KMS-11 (cell line): ENCODE data around the gene NPM1.

Source experiments
- H2AFZ ChIP-seq: fragments of 200-600 bp; sonication (generic); 2 replicates; pipeline ENCODE4 v1.6.1; 2016; ENCODE audit warnings: antibody characterized with exemption, mixed run types, low read depth
- H3K27ac ChIP-seq: fragments of 200-600 bp; sonication (generic); 2 replicates; pipeline ENCODE4 v1.6.1; 2016; ENCODE audit warnings: mild to moderate bottlenecking, mixed run types
- H3K27me3 ChIP-seq: fragments of 200-600 bp; sonication (generic); 2 replicates; pipeline ENCODE4 v1.6.1; 2017; ENCODE audit warnings: mild to moderate bottlenecking, low read depth, mixed run types, moderate library complexity; ENCODE audit not compliant: insufficient read depth
- H3K36me3 ChIP-seq: fragments of 200-600 bp; sonication (generic); 2 replicates; pipeline ENCODE4 v1.6.1; 2017; ENCODE audit warnings: mild to moderate bottlenecking, mixed run types; ENCODE audit not compliant: insufficient read depth
- H3K4me1 ChIP-seq: fragments of 200-600 bp; sonication (generic); 2 replicates; pipeline ENCODE4 v1.6.1; 2016; ENCODE audit warnings: mild to moderate bottlenecking, low read depth, mixed run types; ENCODE audit not compliant: poor library complexity, severe bottlenecking
- H3K4me2 ChIP-seq: fragments of 200-600 bp; sonication (generic); 2 replicates; pipeline ENCODE4 v1.7.0; 2016; ENCODE audit warnings: mild to moderate bottlenecking, mixed run types
- H3K4me3 ChIP-seq: fragments of 200-600 bp; sonication (generic); IDR thresholded peaks from 2 replicates; pipeline ENCODE4 v1.6.1; 2017; ENCODE audit warnings: low read depth, low read length, mixed read lengths; ENCODE audit not compliant: insufficient read depth
- H3K79me2 ChIP-seq: fragments of 200-600 bp; sonication (generic); 2 replicates; pipeline ENCODE4 v1.6.1; 2016; ENCODE audit warnings: low read depth, mixed run types; ENCODE audit not compliant: insufficient read depth
- H3K9ac ChIP-seq: fragments of 200-600 bp; sonication (generic); 2 replicates; pipeline ENCODE4 v1.6.1; 2016; ENCODE audit warnings: mild to moderate bottlenecking, mixed run types
- H4K20me1 ChIP-seq: fragments of 200-600 bp; sonication (generic); 2 replicates; pipeline ENCODE4 v1.6.1; 2016; ENCODE audit warnings: mild to moderate bottlenecking, mixed run types; ENCODE audit not compliant: insufficient read depth
- TF ChIP-seq, protein P1 (sequence below): fragments of 200-600 bp; sonication (generic); conservative IDR thresholded peaks from 2 replicates; pipeline ENCODE4 v1.6.1; 2017; ENCODE audit warnings: low read depth, mild to moderate bottlenecking, antibody characterized with exemption, low read length, moderate library complexity, mixed read lengths

The NPM1 gene, protein sequence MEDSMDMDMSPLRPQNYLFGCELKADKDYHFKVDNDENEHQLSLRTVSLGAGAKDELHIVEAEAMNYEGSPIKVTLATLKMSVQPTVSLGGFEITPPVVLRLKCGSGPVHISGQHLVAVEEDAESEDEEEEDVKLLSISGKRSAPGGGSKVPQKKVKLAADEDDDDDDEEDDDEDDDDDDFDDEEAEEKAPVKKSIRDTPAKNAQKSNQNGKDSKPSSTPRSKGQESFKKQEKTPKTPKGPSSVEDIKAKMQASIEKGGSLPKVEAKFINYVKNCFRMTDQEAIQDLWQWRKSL

DNA sequence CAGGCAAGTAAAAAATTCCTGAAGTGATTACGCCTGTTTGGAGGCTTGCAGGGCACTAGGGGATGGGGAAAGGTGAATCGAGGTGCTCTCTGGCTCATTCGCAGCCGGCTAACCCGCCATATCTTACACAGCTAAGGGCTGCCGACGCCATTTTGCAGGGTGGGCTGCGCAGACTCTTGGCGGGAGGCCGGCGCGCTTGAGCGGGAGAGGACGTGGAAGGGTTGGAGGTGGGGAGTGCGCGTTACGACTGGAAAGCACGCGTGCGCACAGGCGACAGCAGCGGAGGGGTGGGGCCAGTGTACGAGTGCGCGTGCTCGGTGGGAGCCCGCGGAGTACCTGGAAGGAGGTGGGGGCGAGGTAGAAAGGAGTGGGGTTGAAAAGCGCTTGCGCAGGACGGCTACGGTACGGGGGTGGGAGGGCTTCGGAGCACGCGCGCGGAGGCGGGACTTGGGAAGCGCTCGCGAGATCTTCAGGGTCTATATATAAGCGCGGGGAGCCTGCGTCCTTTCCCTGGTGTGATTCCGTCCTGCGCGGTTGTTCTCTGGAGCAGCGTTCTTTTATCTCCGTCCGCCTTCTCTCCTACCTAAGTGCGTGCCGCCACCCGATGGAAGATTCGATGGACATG is at the start of gene NPM1:
Gene NPM1 (plus strand): TSS at position 505 of the 625 bp plus-strand sequence. CDS start 100 bp downstream, at position 605.
- H3K27ac ChIP-seq = peak within 1 kb of the TSS; percentile 74
- peaks cover 40% of the 10 kb centered on the region for H4K20me1 ChIP-seq
- H3K4me2 ChIP-seq = peak within 1 kb of the TSS; percentile 83

GRCh38 chr5:171340042-171340441 is 47.6 kb upstream of the NPM1 start:
- Histone ChIP-seq H2AFZ (no peak overlapping the region), H3K36me3 (no peaks in the 10 kb centered on the region), H3K79me2 (no peaks in the 10 kb centered on the region), H3K4me2 (no peak overlapping the region), H3K9ac (no peak overlapping the region), H3K27me3 (no peaks in the 10 kb centered on the region), H4K20me1 (no peaks in the 10 kb centered on the region), H3K27ac (no peak overlapping the region), H3K4me3 (no peak overlapping the region), H3K4me1 (no peaks in the 10 kb centered on the region)
- TF ChIP-seq, protein P1, sequence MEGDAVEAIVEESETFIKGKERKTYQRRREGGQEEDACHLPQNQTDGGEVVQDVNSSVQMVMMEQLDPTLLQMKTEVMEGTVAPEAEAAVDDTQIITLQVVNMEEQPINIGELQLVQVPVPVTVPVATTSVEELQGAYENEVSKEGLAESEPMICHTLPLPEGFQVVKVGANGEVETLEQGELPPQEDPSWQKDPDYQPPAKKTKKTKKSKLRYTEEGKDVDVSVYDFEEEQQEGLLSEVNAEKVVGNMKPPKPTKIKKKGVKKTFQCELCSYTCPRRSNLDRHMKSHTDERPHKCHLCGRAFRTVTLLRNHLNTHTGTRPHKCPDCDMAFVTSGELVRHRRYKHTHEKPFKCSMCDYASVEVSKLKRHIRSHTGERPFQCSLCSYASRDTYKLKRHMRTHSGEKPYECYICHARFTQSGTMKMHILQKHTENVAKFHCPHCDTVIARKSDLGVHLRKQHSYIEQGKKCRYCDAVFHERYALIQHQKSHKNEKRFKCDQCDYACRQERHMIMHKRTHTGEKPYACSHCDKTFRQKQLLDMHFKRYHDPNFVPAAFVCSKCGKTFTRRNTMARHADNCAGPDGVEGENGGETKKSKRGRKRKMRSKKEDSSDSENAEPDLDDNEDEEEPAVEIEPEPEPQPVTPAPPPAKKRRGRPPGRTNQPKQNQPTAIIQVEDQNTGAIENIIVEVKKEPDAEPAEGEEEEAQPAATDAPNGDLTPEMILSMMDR = no peak

More for the DNA sequence above, at the start of gene NPM1:
- H3K9ac ChIP-seq = peak within 1 kb of the TSS; percentile 97
- H2AFZ ChIP-seq = peak within 1 kb of the TSS; percentile 63
- TF ChIP-seq, protein P1 = no peak
- H3K79me2 ChIP-seq = peaks cover 48% of the 10 kb centered on the region
- H3K27me3 ChIP-seq = no peaks in the 10 kb centered on the region
- H3K4me1 ChIP-seq = peaks cover 30% of the 10 kb centered on the region
- peaks cover 23% of the 10 kb centered on the region; the same call in 1 of the 2 replicates for H3K36me3 ChIP-seq
- no peak within 1 kb of the TSS for H3K4me3 ChIP-seq

DNA sequence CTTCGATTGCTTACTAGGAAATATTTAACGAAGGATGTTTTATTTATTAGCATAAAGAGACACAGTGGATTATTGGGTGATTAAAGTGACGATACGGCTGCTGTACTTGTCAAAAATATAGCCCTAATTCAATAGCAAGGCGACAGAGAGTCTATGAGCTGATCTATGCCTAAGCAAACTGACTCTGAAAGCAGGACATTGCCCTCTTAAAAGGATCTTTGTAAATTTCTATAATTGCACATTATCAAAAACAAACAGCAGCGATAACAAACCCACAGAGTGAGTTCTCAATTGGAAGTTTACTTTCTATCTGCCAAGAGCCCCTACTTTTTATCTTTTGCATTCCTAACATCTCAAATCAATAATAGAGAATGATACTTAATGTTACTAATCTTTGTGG is 47.2 kb upstream of the NPM1 start:
- Histone ChIP-seq H3K36me3 (no peaks in the 10 kb centered on the region), H3K27me3 (no peaks in the 10 kb centered on the region), H3K79me2 (no peaks in the 10 kb centered on the region), H4K20me1 (no peaks in the 10 kb centered on the region), H3K4me2 (no peak overlapping the region), H3K4me1 (no peaks in the 10 kb centered on the region), H3K9ac (no peak overlapping the region), H3K4me3 (no peak overlapping the region), H2AFZ (no peak overlapping the region), H3K27ac (no peak overlapping the region)
- TF ChIP-seq, protein P1 = no peak

- Histone ChIP-seq H3K4me2 (no peak overlapping the region), H3K27ac (no peak overlapping the region), H4K20me1 (no peaks in the 10 kb centered on the region), H3K4me3 (no peak overlapping the region), H2AFZ (no peak overlapping the region), H3K36me3 (no peaks in the 10 kb centered on the region), H3K27me3 (no peaks in the 10 kb centered on the region), H3K9ac (no peak overlapping the region), H3K79me2 (no peaks in the 10 kb centered on the region), H3K4me1 (no peaks in the 10 kb centered on the region)
- TF ChIP-seq, protein P1 = peak; percentile 62
Measured at GRCh38 chr5:171342362-171343111, 45.1 kb upstream of the NPM1 start.
